GM10266 (cell line): ENCODE data around the gene VENTX.

ENCODE experiments used
- DNase-seq: peaks from one replicate; pipeline ENCODE4 v3.0.0; 2012; ENCODE audit errors: extremely low spot score
- CTCF ChIP-seq: IDR thresholded peaks from 2 replicates; pipeline ENCODE4 v1.5.1; 2012; ENCODE audit warnings: mild to moderate bottlenecking, low read depth; ENCODE audit not compliant: control insufficient read depth, insufficient read depth; ENCODE audit errors: missing control alignments

VENTX gene

GRCh38 chr10:133280391-133281059 is 42.9 kb downstream of the VENTX start:
- no peak for DNase-seq

DNA sequence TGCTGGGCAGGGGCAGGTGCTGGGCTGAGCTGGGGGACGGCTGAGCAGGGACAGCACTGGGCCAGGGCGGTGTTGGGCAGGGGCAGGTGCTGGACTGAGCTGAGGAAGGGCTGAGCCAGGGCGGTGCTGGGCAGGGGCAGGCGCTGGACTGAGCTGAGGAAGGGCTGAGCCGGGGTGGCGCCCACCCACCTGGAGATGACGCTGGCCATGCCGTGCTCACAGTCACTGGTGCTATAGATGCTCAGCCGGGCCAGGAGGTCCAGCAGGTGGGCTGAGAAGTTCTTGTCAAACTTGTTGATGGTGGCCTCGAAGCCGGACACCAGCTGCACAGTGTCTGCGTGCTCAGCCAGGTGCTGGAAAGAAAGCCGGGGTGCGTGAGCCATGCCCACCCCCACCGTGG is 43.4 kb downstream of the VENTX start:
- DNase-seq = no peak

More at GRCh38 chr10:133280391-133281059, 42.9 kb downstream of the VENTX start:
- TF ChIP-seq CTCF = no peak

DNA sequence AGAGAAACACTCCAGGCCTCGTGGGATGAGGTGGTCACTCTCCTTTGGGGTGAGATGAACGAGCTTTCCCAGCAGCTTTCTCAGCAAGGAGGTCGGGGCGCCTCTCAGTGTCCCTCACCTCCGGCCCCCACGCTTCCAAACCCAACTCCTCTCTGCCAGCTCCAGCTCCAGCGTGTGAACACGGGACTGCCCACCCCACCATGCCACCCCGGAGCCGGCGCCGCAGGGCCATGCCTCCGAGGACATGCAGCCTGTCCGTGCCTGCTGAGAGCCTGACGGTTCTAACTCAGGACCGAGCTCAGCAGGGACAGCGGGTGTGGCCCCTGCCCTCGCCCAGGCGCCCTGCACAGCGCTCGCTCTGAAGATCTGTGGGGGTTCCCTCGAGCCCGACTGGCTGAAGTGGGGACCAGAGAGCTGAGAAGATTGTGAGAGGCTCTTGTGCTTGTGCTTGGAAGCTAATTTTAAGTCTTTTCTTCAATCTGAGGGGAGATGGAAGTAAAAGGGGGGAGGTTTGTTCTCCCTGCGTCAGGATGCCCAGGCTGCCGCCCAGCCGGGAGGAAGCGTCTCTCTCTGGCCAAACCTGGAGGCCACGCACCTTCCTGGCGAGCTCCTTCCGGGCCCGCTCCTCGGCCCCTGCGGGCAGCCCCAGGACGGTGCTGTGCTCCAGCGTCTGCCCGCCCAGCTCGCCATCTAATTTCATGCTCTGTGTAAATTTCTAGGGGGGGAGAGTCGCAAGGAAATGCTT is 44.1 kb downstream of the VENTX start:
- TF ChIP-seq CTCF = no peak
- DNase-seq = no peak

More for the DNA sequence above, 43.4 kb downstream of the VENTX start:
- no peak for TF ChIP-seq CTCF

DNA sequence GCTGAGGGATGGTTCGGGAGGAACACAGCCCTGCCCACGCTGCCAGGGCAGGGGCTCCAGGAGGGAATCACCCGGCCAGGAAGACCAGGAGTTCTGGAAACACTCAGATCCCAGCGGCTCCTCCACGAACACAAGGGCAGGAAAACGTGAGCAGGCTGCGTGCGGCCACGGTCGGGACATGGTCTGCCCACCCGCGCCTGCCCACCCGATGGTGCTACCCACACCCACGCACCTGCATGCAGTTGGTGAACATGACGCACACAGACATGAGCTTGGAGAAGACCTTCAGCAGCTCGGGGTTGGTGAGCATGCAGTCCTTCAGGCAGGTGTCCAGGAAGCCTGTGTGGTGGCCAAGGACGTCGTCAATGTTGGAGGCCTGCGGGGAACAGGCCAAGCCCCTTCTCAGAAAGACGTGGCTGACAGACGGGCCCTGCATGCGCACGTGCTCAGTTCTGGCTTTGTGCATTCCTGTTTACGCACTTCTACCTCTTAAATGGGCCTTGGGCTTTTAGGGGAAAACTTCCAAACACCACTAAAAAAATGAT is 45.3 kb downstream of the VENTX start:
- no peak for DNase-seq
- no peak for TF ChIP-seq CTCF

- TF ChIP-seq CTCF = no peak
- DNase-seq = no peak
Observed at GRCh38 chr10:133283931-133284330, 46.3 kb downstream of the VENTX start.

DNA sequence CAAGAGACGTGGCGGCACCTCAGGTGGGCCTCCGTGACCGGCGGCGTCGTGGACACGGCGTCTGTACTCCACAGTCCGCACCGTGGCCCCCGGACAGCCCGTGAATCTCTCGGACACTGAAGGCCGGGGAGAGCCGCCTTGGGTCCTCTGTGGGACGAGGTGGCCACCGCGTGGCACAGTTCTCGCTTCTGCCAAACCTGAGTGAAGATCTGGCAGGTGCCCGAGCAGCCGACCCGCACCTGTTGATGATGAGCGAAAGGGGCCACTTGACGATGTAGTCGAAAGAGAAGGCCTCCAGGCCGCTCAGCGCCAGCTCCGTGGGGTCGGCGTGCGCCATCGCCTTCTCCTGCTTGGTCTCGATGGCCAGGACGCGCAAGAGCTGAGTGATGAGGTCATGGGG is 47.6 kb downstream of the VENTX start:
- no peak for DNase-seq
- no peak for TF ChIP-seq CTCF

GRCh38 chr10:133286366-133286765 is 48.7 kb downstream of the VENTX start:
- no peak for TF ChIP-seq CTCF

More at GRCh38 chr10:133286366-133286765, 48.7 kb downstream of the VENTX start:
- no peak for DNase-seq
